ENCODE results near the gene FIGNL2. TPM values are rescaled to one million over a fixed set of nuclear protein-coding genes. Genes with fewer than 3 reads are reported as not detected.

FIGNL2 gene
- total RNA-seq, 1 experiment from 2014 or later, result 0.27 TPM

- no peak overlapping the region for H3K9ac ChIP-seq (ENCODE audit: low read length)
- no TSS peak for BruUV-seq (replicated peaks)
- no peaks in the 10 kb centered on the region for H3K9me3 ChIP-seq (ENCODE audit: control insufficient read depth in 1 of 2, insufficient read depth in 1 of 2, low read depth in 1 of 2, low read length in 2 of 2)
- no peak for ATAC-seq
- no peak overlapping the region for H2AFZ ChIP-seq (ENCODE audit: low read depth, low read length, poor library complexity, severe bottlenecking)
- no peaks in the 10 kb centered on the region for H3K27me3 ChIP-seq (ENCODE audit: insufficient read depth, low read length)
- no peaks in the 10 kb centered on the region for H3K9me2 ChIP-seq (ENCODE audit: insufficient read depth)
- POLR2A ChIA-PET, result no interaction called here
- TF ChIP-seq SIN3A (IDR thresholded peaks at IDR 0.05; ENCODE audit: low read depth) (no peak), POLR2AphosphoS5 (IDR thresholded peaks at IDR 0.05; ENCODE audit: low read depth, low read length) (no peak), EZH2phosphoT487 (IDR thresholded peaks at IDR 0.05; ENCODE audit: borderline replicate concordance) (no peak), ELF1 (IDR thresholded peaks at IDR 0.05; ENCODE audit: borderline replicate concordance, low read depth) (no peak), ATF3 (IDR thresholded peaks at IDR 0.05) (no peak), CTCF (IDR thresholded peaks at IDR 0.05 in 2 of 3, conservative IDR thresholded peaks at IDR 0.05 in 1 of 3; ENCODE audit: borderline replicate concordance in 1 of 3, insufficient read depth in 1 of 3, low read depth in 2 of 3, low read length in 2 of 3) (no peak), TCF7L2 (IDR thresholded peaks at IDR 0.05; ENCODE audit: borderline replicate concordance, extremely low read depth, insufficient read depth, insufficient read length) (no peak), ZNF274 (IDR thresholded peaks at IDR 0.05; ENCODE audit: low read depth, low read length) (no peak)
- RAD21 ChIA-PET (ENCODE audit: low non-redundant PET in 1 of 2, low total read pairs in 2 of 2, uncharacterized antibody in 2 of 2, unreplicated experiment in 2 of 2), result no interaction called here
- no peaks in the 10 kb centered on the region for H3K4me1 ChIP-seq (ENCODE audit: control insufficient read depth in 1 of 2, insufficient read depth in 2 of 2, low read length in 2 of 2)
- no peaks in the 10 kb centered on the region for H3K79me2 ChIP-seq (ENCODE audit: insufficient read depth, low read length)
- H4K20me1 ChIP-seq (ENCODE audit: insufficient read depth), result no peaks in the 10 kb centered on the region
- H3K36me3 ChIP-seq (ENCODE audit: control insufficient read depth in 1 of 2, insufficient read depth in 2 of 2, low read length in 2 of 2), result no peaks in the 10 kb centered on the region
- intact Hi-C loops (cut with micrococcal nuclease), result no loop called here
- H3K4me2 ChIP-seq (ENCODE audit: low read length), result no peak overlapping the region
- H3K4me3 ChIP-seq (replicated peaks in 1 of 2; ENCODE audit: low read depth in 1 of 2, low read length in 2 of 2), result no peak overlapping the region
- H3K27ac ChIP-seq (ENCODE audit: low read depth, low read length), result no peak overlapping the region
- CTCF ChIA-PET, result no interaction called here
- no peak for DNase-seq (ENCODE audit: low read depth, low spot score)
Measured at GRCh38 chr12:51806896-51807295, 41.6 kb downstream of the FIGNL2 start.

GRCh38 chr12:51801027-51801426 is 47.5 kb downstream of the FIGNL2 start:
- ChIA-PET CTCF (no interaction called here), RAD21 (ENCODE audit: low non-redundant PET in 1 of 2, low total read pairs in 2 of 2, uncharacterized antibody in 2 of 2, unreplicated experiment in 2 of 2) (no interaction called here), POLR2A (no interaction called here)
- no peak overlapping the region for H3K4me3 ChIP-seq (replicated peaks in 1 of 2; ENCODE audit: low read depth in 1 of 2, low read length in 2 of 2)
- no peaks in the 10 kb centered on the region for H3K36me3 ChIP-seq (ENCODE audit: control insufficient read depth in 1 of 2, insufficient read depth in 2 of 2, low read length in 2 of 2)
- H2AFZ ChIP-seq (ENCODE audit: low read depth, low read length, poor library complexity, severe bottlenecking), result no peak overlapping the region
- no peaks in the 10 kb centered on the region for H3K9me3 ChIP-seq (ENCODE audit: control insufficient read depth in 1 of 2, insufficient read depth in 1 of 2, low read depth in 1 of 2, low read length in 2 of 2)
- DNase-seq (ENCODE audit: low read depth, low spot score) (no peak), ATAC-seq (no peak)
- no peaks in the 10 kb centered on the region for H3K79me2 ChIP-seq (ENCODE audit: insufficient read depth, low read length)
- H3K4me1 ChIP-seq (ENCODE audit: control insufficient read depth in 1 of 2, insufficient read depth in 2 of 2, low read length in 2 of 2), result no peaks in the 10 kb centered on the region
- no peak overlapping the region for H3K27ac ChIP-seq (ENCODE audit: low read depth, low read length)
- no peak overlapping the region for H3K9ac ChIP-seq (ENCODE audit: low read length)
- no peaks in the 10 kb centered on the region for H3K27me3 ChIP-seq (ENCODE audit: insufficient read depth, low read length)
- no peaks in the 10 kb centered on the region for H3K9me2 ChIP-seq (ENCODE audit: insufficient read depth)
- H3K4me2 ChIP-seq (ENCODE audit: low read length), result no peak overlapping the region
- no peaks in the 10 kb centered on the region for H4K20me1 ChIP-seq (ENCODE audit: insufficient read depth)
- intact Hi-C loops (cut with micrococcal nuclease), result no loop called here
- no TSS peak for BruUV-seq (replicated peaks)
- no peak for TF ChIP-seq ZBTB33 (IDR thresholded peaks at IDR 0.05; ENCODE audit: extremely low read depth, insufficient replicate concordance, low read length)
- no peak for TF ChIP-seq EZH2phosphoT487 (IDR thresholded peaks at IDR 0.05; ENCODE audit: borderline replicate concordance)
- TF ChIP-seq REST (IDR thresholded peaks at IDR 0.05; ENCODE audit: low read depth), result no peak
- no peak for TF ChIP-seq TCF7L2 (IDR thresholded peaks at IDR 0.05; ENCODE audit: borderline replicate concordance, extremely low read depth, insufficient read depth, insufficient read length)
- TF ChIP-seq MAX (IDR thresholded peaks at IDR 0.05), result no peak
- no peak for TF ChIP-seq SIN3A (IDR thresholded peaks at IDR 0.05; ENCODE audit: low read depth)
